Ovary (tissue), 9 donors: ENCODE results near the gene SDF2. TPM values are rescaled to one million over a fixed set of nuclear protein-coding genes. Genes with fewer than 3 reads are reported as not detected.
"Not testable (repeated sequence)": the region's sequence is repeated elsewhere in the genome, so short reads cannot be mapped to it uniquely, and the experiment has no call there.

Experiments used
- DNase-seq, 5 donors: peaks; one replicate each; pipeline ENCODE4 v3.0.0-alpha.2; 2019 to 2020
- H3K27ac ChIP-seq, 2 donors: fragments of 200-600 bp; one replicate each; pipeline versions ENCODE4 v1.5.1 to v1.8.0; 2019 to 2022
- H3K27me3 ChIP-seq: fragments of 200-600 bp; one replicate; pipeline ENCODE4 v1.8.0; 2022
- H3K36me3 ChIP-seq: fragments of 200-600 bp; sonication (generic); one replicate; pipeline ENCODE4 v1.5.1; 2019
- H3K4me1 ChIP-seq: one replicate; pipeline ENCODE4 v1.8.1; 2013; ENCODE audit warnings: mild to moderate bottlenecking, moderate library complexity; ENCODE audit not compliant: insufficient read depth
- H3K4me3 ChIP-seq: fragments of 200-600 bp; sonication (generic); one replicate; pipeline ENCODE4 v1.5.1; 2017
- H3K9me3 ChIP-seq, 2 donors: fragments of 200-600 bp in 1 of 2; sonication (generic) in 1 of 2; one replicate each; pipeline versions ENCODE4 v1.5.1 to v1.8.1; 2013 to 2019; ENCODE audit warnings: mild to moderate bottlenecking in 1 of 2, moderate library complexity in 1 of 2
- EP300 ChIP-seq: sonication (generic); formaldehyde crosslinking; IDR thresholded peaks from one replicate; pipeline ENCODE4 v1.6.1; 2017; ENCODE audit warnings: antibody characterized with exemption
- POLR2A ChIP-seq: fragments of 450-650 bp; IDR thresholded peaks from one replicate; pipeline ENCODE4 v1.6.1; 2017; ENCODE audit warnings: antibody characterized with exemption, mild to moderate bottlenecking, moderate library complexity
- WGBS, 3 donors: extraction: QIAGEN DNeasy Blood & Tissue Kit in 1 of 3; methylation state at CpG; one replicate each; pipeline versions ENCODE4 v1.1.5 to v1.1.7; 2013 to 2017; 5-methylcytosine and 5-hydroxymethylcytosine counted together
- intact Hi-C, 4 donors: fragments of 100-400 bp; cut with DNase I; formaldehyde crosslinking; loops; one replicate each; pipeline versions ENCODE4 v1.11.0 to v1.15.1; 2022 to 2023
- polyA plus RNA-seq, 2 donors: library from polyadenylated mRNA; stranded (reverse); fragments of 200-250 nt in 1 of 2; fragments of 350-450 nt in 1 of 2; fragmentation: Illumina TruSeq in 1 of 2; extraction: RNeasy Lipid Tissue Mini Kit (QIAGEN cat#74804) in 1 of 2; gene quantifications; one replicate each; pipeline ENCODE4 v1.2.3, GENCODE V29; 2013 to 2014
- total RNA-seq, 7 donors: library from RNA; depleted of rRNA in 2 of 7; stranded (reverse); fragments of >200 nt in 2 of 7; fragmentation: NEBNext Ultra II Directional in 3 of 7; extraction: Animal tissue kit (Norgen Biotek cat#: 25700) in 3 of 7; gene quantifications; one replicate each; pipeline versions ENCODE4 v1.1.0 to v1.2.4, GENCODE V29; 2016 to 2023
- TF ChIP-seq, protein P1 (sequence below), 3 donors: fragments of 450-650 bp in 2 of 3; fragments of 200-600 bp in 1 of 3; IDR thresholded peaks; one replicate each; pipeline versions ENCODE4 v1.5.1 to v1.8.0; 2016 to 2022; ENCODE audit warnings: antibody characterized with exemption in 3 of 3, mild to moderate bottlenecking in 1 of 3
- donor health status: DM: no; HTN: no; CAD: no; lungs with moderate emphysema.
- donor health status: DM: no; HTN: no; CAD: no.
- donor health status: Bipolar disorder and iron deficiency.
- donor health status: DM: yes; HTN: yes; CAD: no.
- donor health status: DM: no; HTN: no; CAD: no.
- donor health status: DM: yes; HTN: yes; CAD: no.

SDF2 gene
- total and polyA plus RNA-seq, 9 donors = 33.9 to 118 (median 46.8) TPM

GRCh38 chr17:28612531-28612930 lies 49.2 kb downstream of the SDF2 start:
- no peaks in the 10 kb centered on the region for H3K36me3 ChIP-seq
- H3K9me3 ChIP-seq = no peaks in the 10 kb centered on the region
- 39 to 67% (median 62%) methylated on average over 2 of the region's 2 CpGs for WGBS, 3 donors
- no peak overlapping the region for H3K4me3 ChIP-seq
- no peaks in the 10 kb centered on the region for H3K27me3 ChIP-seq
- no peaks in the 10 kb centered on the region for H3K4me1 ChIP-seq
- DNase-seq = no peak
- intact Hi-C loops = loop anchor here in 3 of 4 donors (2.0 to 5.0 kb wide), 2 partner anchors 58 to 115 kb away; no protein-coding TSS in a partner anchor
- no peak for TF ChIP-seq POLR2A
- TF ChIP-seq, protein P1, sequence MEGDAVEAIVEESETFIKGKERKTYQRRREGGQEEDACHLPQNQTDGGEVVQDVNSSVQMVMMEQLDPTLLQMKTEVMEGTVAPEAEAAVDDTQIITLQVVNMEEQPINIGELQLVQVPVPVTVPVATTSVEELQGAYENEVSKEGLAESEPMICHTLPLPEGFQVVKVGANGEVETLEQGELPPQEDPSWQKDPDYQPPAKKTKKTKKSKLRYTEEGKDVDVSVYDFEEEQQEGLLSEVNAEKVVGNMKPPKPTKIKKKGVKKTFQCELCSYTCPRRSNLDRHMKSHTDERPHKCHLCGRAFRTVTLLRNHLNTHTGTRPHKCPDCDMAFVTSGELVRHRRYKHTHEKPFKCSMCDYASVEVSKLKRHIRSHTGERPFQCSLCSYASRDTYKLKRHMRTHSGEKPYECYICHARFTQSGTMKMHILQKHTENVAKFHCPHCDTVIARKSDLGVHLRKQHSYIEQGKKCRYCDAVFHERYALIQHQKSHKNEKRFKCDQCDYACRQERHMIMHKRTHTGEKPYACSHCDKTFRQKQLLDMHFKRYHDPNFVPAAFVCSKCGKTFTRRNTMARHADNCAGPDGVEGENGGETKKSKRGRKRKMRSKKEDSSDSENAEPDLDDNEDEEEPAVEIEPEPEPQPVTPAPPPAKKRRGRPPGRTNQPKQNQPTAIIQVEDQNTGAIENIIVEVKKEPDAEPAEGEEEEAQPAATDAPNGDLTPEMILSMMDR (IDR thresholded peaks at IDR 0.05) = no peak
- no peak for TF ChIP-seq EP300
- no peak overlapping the region for H3K27ac ChIP-seq

DNA sequence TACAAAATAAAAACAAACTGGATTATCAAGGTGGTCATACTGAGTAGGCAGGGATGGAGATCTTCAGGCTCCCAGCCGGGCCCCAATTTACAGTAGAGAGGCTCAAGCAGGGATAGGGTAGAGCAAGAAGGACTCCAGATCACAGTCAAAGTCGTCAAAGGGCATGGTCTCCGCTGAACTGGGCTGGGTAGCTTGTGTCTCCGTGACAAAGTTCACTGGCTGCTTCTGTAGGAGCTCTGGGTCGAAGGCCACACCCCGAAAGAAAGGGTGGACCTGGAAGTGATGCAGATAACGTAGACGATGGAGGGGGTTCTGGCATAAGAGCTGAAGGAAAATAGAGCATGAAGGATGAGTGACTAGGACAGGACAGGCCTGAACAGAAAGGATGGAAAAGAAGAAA lies 51.3 kb downstream of the SDF2 start:
- Histone ChIP-seq H3K27me3 (no peaks in the 10 kb centered on the region), H3K4me3 (no peak overlapping the region), H3K36me3 (no peaks in the 10 kb centered on the region), H3K4me1 (no peaks in the 10 kb centered on the region), H3K9me3 (no peaks in the 10 kb centered on the region), H3K27ac (no peak overlapping the region)
- intact Hi-C loops = loop anchor here in 2 of 4 donors (5.0 kb wide), 1 partner anchor 113 kb away; no protein-coding TSS in a partner anchor
- TF ChIP-seq POLR2A = no peak
- no peak for TF ChIP-seq EP300
- TF ChIP-seq, protein P1 (IDR thresholded peaks at IDR 0.05) = no peak
- no peak for DNase-seq
- 80 to 88% (median 82%) methylated on average over 8 of the region's 8 CpGs for WGBS, 3 donors

- intact Hi-C loops, H3K4me1 ChIP-seq, H3K36me3 ChIP-seq, H3K27me3 ChIP-seq, H3K9me3 ChIP-seq, H3K27ac ChIP-seq, H3K4me3 ChIP-seq, DNase-seq: not testable (repeated sequence)
- WGBS, 3 donors = 88 to 94% (median 91%) methylated on average over 5 to 29 of the region's 31 CpGs
These were observed 57.7 kb downstream of the SDF2 start for GRCh38 chr17:28604031-28604430.

GRCh38 chr17:28599311-28600184 lies 62.2 kb downstream of the SDF2 start:
- H3K27ac ChIP-seq = peak overlapping the region; percentile 81 to 92
- H3K36me3 ChIP-seq = no peaks in the 10 kb centered on the region
- intact Hi-C loops = no loop called here
- peaks cover 2% of the 10 kb centered on the region for H3K4me1 ChIP-seq
- no peaks in the 10 kb centered on the region for H3K9me3 ChIP-seq
- peak; percentile 58 to 80 (median 73) for DNase-seq
- no peaks in the 10 kb centered on the region for H3K27me3 ChIP-seq
- WGBS, 3 donors = 4 to 10% (median 6%) methylated on average over 40 of the region's 40 CpGs
- no peak for TF ChIP-seq POLR2A
- TF ChIP-seq, protein P1 (IDR thresholded peaks at IDR 0.05) = no peak
- TF ChIP-seq EP300 = no peak
- peak overlapping the region; percentile 47 for H3K4me3 ChIP-seq

DNA sequence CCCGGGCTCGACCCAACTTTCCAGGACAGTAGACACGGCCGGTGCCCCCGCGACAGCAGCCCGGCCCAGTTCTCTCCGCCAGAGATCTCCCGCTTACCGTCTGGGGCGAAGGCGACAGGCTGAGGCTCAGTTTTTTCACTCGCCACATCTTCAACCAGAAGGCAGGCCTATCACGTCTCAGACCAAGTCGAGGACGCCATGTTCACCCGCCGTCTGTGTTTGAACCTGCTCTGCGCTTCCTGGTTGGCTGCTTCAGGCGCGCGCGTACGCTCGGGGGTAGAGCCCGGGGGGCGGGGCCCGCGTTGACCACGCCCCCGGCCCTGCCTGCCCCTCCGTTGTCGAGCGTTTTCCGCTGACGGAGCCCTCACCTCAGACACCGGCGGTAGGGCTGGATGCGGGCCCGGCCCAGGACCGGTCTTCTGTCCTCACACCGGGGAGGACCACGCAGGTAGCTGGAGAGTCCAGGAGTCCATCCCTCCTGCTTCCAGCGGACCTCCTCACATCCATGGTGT lies 62.9 kb downstream of the SDF2 start, which contains the start of gene SPAG5:
Gene SPAG5, minus strand, starts transcription at position 227 of the 512 bp plus-strand sequence. Its CDS starts 79 bp downstream, at position 148.
- Histone ChIP-seq H3K36me3 (no peaks in the 10 kb centered on the region), H3K9me3 (no peaks in the 10 kb centered on the region), H3K27ac (peak within 1 kb of the TSS; percentile 81 to 92), H3K4me3 (peak within 1 kb of the TSS; percentile 47), H3K4me1 (peaks cover 2% of the 10 kb centered on the region), H3K27me3 (no peaks in the 10 kb centered on the region)
- TF ChIP-seq EP300 = no peak
- TF ChIP-seq, protein P1 (IDR thresholded peaks at IDR 0.05) = no peak
- peak; percentile 95 for TF ChIP-seq POLR2A
- peak; percentile 90 to 95 (median 94) for DNase-seq
- WGBS, 3 donors = 0 to 1% (median 0%) methylated on average over 43 to 44 of the region's 44 CpGs
- intact Hi-C loops = no loop called here
